Lung microvascular endothelial cell (primary cell): ENCODE data around the gene B4GALNT2. TPM values are rescaled to one million over a fixed set of nuclear protein-coding genes. Genes with fewer than 3 reads are reported as not detected.

Experiments
- total RNA-seq: library from RNA; depleted of rRNA; stranded (reverse); fragments of >200 nt; gene quantifications from 2 replicates; pipeline ENCODE4 v1.2.1, GENCODE V29; 2014

Gene B4GALNT2
- total RNA-seq, 1 donor from 2014 or later = not detected

Other genes with a start within 250 kb of the B4GALNT2 start
- 31.0 and 45.1 TPM in 2 replicates for gene ATP5MC1, start 240.0 kb upstream of the B4GALNT2 start, total RNA-seq
- 51.4 and 55.2 TPM in 2 replicates for gene UBE2Z, start 224.4 kb upstream of the B4GALNT2 start, total RNA-seq
- 92.0 and 104 TPM in 2 replicates for gene SNF8, start 187.9 kb upstream of the B4GALNT2 start, total RNA-seq
- not detected in 2 replicates for gene GIP, start 164.2 kb upstream of the B4GALNT2 start, total RNA-seq
- gene IGF2BP1, start 135.4 kb upstream of the B4GALNT2 start, total RNA-seq = 0.20 and 0.65 TPM in 2 replicates
- 0.40 and 1.5 TPM in 2 replicates for gene GNGT2, start 77.8 kb downstream of the B4GALNT2 start, total RNA-seq
- 6.0 and 14.4 TPM in 2 replicates for gene ABI3, start 77.9 kb downstream of the B4GALNT2 start, total RNA-seq
- gene PHOSPHO1, start 98.0 kb downstream of the B4GALNT2 start, total RNA-seq = not detected in 2 replicates
- gene ZNF652, start 229.5 kb downstream of the B4GALNT2 start, total RNA-seq = 8.1 and 12.1 TPM in 2 replicates